Prostate gland (tissue), 2 donors: ENCODE data around the gene FRMD4A. TPM values are rescaled to one million over a fixed set of nuclear protein-coding genes. Genes with fewer than 3 reads are reported as not detected.

Experiments used
- DNase-seq: peaks from one replicate; pipeline ENCODE4 v3.0.0-alpha.2; 2019; ENCODE audit warnings: low spot score
- H3K27ac ChIP-seq, 2 donors: fragments of 200-600 bp; sonication (generic); 2 replicates each; pipeline ENCODE4 v1.5.1; 2017 to 2019
- H3K27me3 ChIP-seq: fragments of 200-600 bp; sonication (generic); replicated peaks from 2 replicates; pipeline ENCODE4 v1.5.1; 2019; ENCODE audit not compliant: insufficient read depth
- H3K36me3 ChIP-seq, 2 donors: fragments of 200-600 bp; sonication (generic); 1 replicate in 1 of 2; 2 replicates in 1 of 2; pipeline versions ENCODE4 v1.5.1 to v1.8.1; 2017 to 2019
- H3K4me1 ChIP-seq: fragments of 200-600 bp; sonication (generic); replicated peaks from 2 replicates; pipeline ENCODE4 v1.5.1; 2019
- H3K4me3 ChIP-seq, 2 donors: fragments of 200-600 bp; sonication (generic); 2 replicates each; pipeline ENCODE4 v1.5.1; 2017 to 2019
- H3K9me3 ChIP-seq: fragments of 200-600 bp; sonication (generic); 2 replicates; pipeline ENCODE4 v1.5.1; 2017
- CTCF ChIP-seq, 4 experiments: fragments of 200-600 bp in 2 of 4; fragments of 450-650 bp in 2 of 4; sonication (generic) in 2 of 4; IDR thresholded peaks; 1 replicate in 3 of 4; 2 replicates in 1 of 4; pipeline ENCODE4 v1.5.1; 2016 to 2019; ENCODE audit warnings: antibody characterized with exemption in 4 of 4, mild to moderate bottlenecking in 2 of 4, moderate library complexity in 2 of 4
- POLR2A ChIP-seq: fragments of 450-650 bp; IDR thresholded peaks from one replicate; pipeline ENCODE4 v1.6.1; 2016; ENCODE audit warnings: antibody characterized with exemption, mild to moderate bottlenecking
- POLR2AphosphoS5 ChIP-seq: sonication (generic); formaldehyde crosslinking; IDR thresholded peaks from one replicate; pipeline ENCODE4 v1.6.1; 2017; ENCODE audit warnings: antibody characterized with exemption
- WGBS: methylation state at CpG from one replicate; pipeline ENCODE4 v1.1.5; 2018; 5-methylcytosine and 5-hydroxymethylcytosine counted together
- intact Hi-C: fragments of 100-400 bp; cut with DNase I; formaldehyde crosslinking; loops from one replicate; pipeline ENCODE4 v1.14.2; 2022
- total RNA-seq, 2 donors: library from RNA; depleted of rRNA; stranded (reverse); fragments of >200 nt; gene quantifications; one replicate each; pipeline ENCODE4 v1.1.0, GENCODE V29; 2016

FRMD4A gene
- total RNA-seq, 2 donors from 2014 or later, result 38.0 to 53.2 TPM

GRCh38 chr10:13920031-13920430, 410.7 kb downstream of the FRMD4A start:
- WGBS, result 85% methylated on average over 1 of the region's 1 CpG
- Histone ChIP-seq H3K27me3 (no peaks in the 10 kb centered on the region), H3K36me3 (no peaks in the 10 kb centered on the region), H3K4me3 (no peak overlapping the region), H3K4me1 (no peaks in the 10 kb centered on the region), H3K27ac (no peak overlapping the region), H3K9me3 (no peaks in the 10 kb centered on the region)
- TF ChIP-seq CTCF (IDR thresholded peaks at IDR 0.05), result no peak
- TF ChIP-seq POLR2AphosphoS5, result no peak
- TF ChIP-seq POLR2A, result no peak
- DNase-seq, result no peak
- intact Hi-C loops, result no loop called here

- intact Hi-C loops, result no loop called here
- DNase-seq, result no peak
- H3K27ac ChIP-seq, result no peak overlapping the region
- no peaks in the 10 kb centered on the region for H3K27me3 ChIP-seq
- TF ChIP-seq CTCF (IDR thresholded peaks at IDR 0.05) (no peak), POLR2A (no peak), POLR2AphosphoS5 (no peak)
- H3K4me1 ChIP-seq, result no peaks in the 10 kb centered on the region
- H3K36me3 ChIP-seq, result no peaks in the 10 kb centered on the region
- no peak overlapping the region for H3K4me3 ChIP-seq
- H3K9me3 ChIP-seq, result no peaks in the 10 kb centered on the region
- WGBS, result 89% methylated on average over 3 of the region's 3 CpGs
These were observed 412.9 kb downstream of the FRMD4A start for GRCh38 chr10:13917791-13918190.

GRCh38 chr10:13916384-13916947, 414.3 kb downstream of the FRMD4A start:
- Histone ChIP-seq H3K27me3 (no peaks in the 10 kb centered on the region), H3K4me1 (no peaks in the 10 kb centered on the region), H3K27ac (no peak overlapping the region), H3K36me3 (no peaks in the 10 kb centered on the region), H3K9me3 (no peaks in the 10 kb centered on the region), H3K4me3 (no peak overlapping the region)
- TF ChIP-seq CTCF (IDR thresholded peaks at IDR 0.05) (no peak), POLR2AphosphoS5 (no peak), POLR2A (no peak)
- no peak for DNase-seq
- intact Hi-C loops, result no loop called here
- 87% methylated on average over 4 of the region's 4 CpGs for WGBS

- Histone ChIP-seq H3K4me1 (no peaks in the 10 kb centered on the region), H3K27ac (no peak overlapping the region), H3K27me3 (no peaks in the 10 kb centered on the region), H3K4me3 (no peak overlapping the region), H3K36me3 (no peaks in the 10 kb centered on the region), H3K9me3 (no peaks in the 10 kb centered on the region)
- 94% methylated on average over 7 of the region's 7 CpGs for WGBS
- no peak for DNase-seq
- TF ChIP-seq POLR2AphosphoS5, result no peak
- TF ChIP-seq CTCF (IDR thresholded peaks at IDR 0.05), result no peak
- TF ChIP-seq POLR2A, result no peak
- intact Hi-C loops, result no loop called here
These were observed 415.0 kb downstream of the FRMD4A start for GRCh38 chr10:13915710-13916109.

- Histone ChIP-seq H3K4me1 (no peaks in the 10 kb centered on the region), H3K36me3 (no peaks in the 10 kb centered on the region), H3K4me3 (no peak overlapping the region), H3K9me3 (no peaks in the 10 kb centered on the region), H3K27me3 (no peaks in the 10 kb centered on the region), H3K27ac (no peak overlapping the region)
- WGBS, result 91% methylated on average over 5 of the region's 5 CpGs
- TF ChIP-seq CTCF (IDR thresholded peaks at IDR 0.05) (no peak), POLR2AphosphoS5 (no peak)
- no peak for DNase-seq
- intact Hi-C loops, result no loop called here
These were observed 416.8 kb downstream of the FRMD4A start for GRCh38 chr10:13913897-13914296.
